HK-2 (cell line): Measurements from ENCODE around the gene FYTTD1.

Experiments used
- DNase-seq: peaks from one replicate; pipeline ENCODE4 v3.0.0-alpha.2; 2018; ENCODE audit not compliant: unreplicated experiment

Gene FYTTD1

GRCh38 chr3:197836244-197836643, 86.6 kb downstream of the FYTTD1 start:
- no peak for DNase-seq
